GM12801 (cell line): Measurements from ENCODE around the gene TERT.

ENCODE experiments used
- CTCF ChIP-seq: IDR thresholded peaks from one replicate; pipeline ENCODE4 v1.5.1; 2011; ENCODE audit warnings: control low read depth; ENCODE audit not compliant: insufficient read length; ENCODE audit errors: extremely low read depth

Gene TERT

DNA sequence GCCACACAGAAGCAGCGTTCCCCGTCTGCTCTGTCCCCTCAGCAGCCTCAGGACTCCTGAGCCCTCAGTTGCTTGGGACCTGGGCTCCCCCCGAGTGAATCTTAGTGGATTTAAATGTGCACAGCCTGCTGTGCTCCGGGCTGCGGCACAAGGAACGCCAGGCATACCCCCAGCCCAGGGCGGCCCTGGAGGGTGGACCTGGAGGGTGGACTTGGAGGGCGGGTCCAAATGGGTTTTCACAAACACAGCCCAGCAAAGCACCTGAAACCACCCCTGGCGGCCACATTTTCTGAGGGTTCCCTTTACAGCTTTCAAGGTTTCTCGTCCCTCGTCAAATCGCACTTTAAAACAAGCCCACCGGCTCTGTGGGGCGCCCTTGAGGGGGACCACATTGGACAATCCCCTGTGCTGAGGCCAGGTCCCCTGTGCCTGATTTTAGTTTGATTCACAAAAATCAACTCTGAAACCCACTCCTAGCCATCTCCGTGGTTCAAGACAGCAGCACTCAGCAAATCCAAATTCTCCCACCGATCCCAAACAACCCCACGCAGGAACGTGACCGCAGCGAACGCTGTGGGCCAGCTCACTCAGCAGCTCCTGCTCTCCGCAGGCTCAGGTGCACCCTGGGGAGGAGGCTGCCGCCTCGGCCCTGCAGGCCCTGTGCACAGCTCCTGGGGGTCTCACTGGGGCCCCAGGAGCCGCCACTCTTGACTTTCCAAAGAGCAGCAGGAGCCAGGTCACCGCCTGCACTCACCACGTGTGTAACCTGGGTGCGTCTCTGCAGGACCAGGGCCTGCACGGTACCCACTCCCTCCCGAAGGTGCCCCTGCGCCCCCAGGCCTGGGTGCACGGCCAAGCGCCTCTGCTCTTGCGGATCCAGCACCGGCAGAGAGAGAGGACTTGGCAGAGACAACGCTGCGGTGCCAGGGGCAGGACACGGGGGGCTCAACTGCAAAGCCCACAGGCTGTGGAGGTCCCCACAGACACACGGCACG lies 29.1 kb downstream of the TERT start:
- no peak for TF ChIP-seq CTCF

GRCh38 chr5:1265026-1265425 lies 29.8 kb downstream of the TERT start:
- no peak for TF ChIP-seq CTCF

- no peak for TF ChIP-seq CTCF
Measured at GRCh38 chr5:1264211-1264610, 30.7 kb downstream of the TERT start.

DNA sequence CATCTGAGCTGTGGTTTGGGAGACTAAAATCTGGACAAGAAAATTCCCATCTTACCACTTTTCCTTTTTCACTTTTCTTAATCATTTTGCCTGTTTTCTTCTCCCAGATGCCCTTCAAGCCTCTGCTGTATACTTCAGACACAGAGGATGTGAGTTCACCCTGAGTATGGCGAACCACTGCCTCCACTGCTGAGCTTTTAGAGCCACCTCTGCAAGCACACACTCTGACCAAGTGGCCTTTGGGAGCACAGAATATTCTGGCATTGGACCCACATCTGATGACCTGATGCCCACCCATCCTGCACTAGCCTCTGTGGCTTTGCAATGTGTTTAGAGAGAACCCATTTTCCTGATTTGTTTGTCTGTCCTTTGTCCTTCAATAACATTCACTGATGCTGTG lies 32.5 kb downstream of the TERT start:
- TF ChIP-seq CTCF = no peak

- no peak for TF ChIP-seq CTCF
Measured at GRCh38 chr5:1261643-1262042, 33.2 kb downstream of the TERT start.

DNA sequence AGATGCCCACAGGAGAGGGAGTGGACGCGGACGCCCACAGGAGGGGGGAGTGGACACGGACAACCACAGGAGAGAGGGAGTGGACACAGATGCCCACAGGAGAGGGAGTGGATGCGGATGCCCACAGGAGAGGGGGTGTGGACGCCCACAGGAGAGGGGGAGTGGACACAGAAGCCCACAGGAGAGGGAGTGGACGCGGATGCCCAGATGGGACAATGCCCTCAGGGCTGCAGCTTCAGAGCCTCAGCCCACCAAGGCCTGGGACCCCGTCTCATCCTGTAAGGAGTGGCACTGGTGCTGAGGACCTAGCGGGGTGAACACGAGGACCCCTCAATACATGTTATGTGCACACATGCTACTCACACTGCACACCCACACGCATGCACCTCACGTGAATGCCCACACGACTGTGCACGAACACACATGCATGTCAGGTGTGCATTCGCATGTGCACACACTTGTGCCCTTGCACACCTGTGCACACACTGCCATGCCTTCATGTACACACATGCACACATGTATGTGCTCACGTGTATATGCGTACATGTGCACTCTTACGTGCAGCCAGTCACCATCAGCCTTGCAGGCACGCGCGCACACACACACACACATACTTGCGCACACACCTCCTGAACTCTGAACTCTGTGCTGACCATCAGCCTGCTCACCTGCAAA lies 34.9 kb downstream of the TERT start:
- TF ChIP-seq CTCF = no peak

GRCh38 chr5:1257841-1258240 lies 37.0 kb downstream of the TERT start:
- TF ChIP-seq CTCF = no peak
